ENCODE results near the gene ST8SIA6.
"Not testable (repeated sequence)": the region's sequence is repeated elsewhere in the genome, so short reads cannot be mapped to it uniquely, and the experiment has no call there.

The ST8SIA6 gene

DNA sequence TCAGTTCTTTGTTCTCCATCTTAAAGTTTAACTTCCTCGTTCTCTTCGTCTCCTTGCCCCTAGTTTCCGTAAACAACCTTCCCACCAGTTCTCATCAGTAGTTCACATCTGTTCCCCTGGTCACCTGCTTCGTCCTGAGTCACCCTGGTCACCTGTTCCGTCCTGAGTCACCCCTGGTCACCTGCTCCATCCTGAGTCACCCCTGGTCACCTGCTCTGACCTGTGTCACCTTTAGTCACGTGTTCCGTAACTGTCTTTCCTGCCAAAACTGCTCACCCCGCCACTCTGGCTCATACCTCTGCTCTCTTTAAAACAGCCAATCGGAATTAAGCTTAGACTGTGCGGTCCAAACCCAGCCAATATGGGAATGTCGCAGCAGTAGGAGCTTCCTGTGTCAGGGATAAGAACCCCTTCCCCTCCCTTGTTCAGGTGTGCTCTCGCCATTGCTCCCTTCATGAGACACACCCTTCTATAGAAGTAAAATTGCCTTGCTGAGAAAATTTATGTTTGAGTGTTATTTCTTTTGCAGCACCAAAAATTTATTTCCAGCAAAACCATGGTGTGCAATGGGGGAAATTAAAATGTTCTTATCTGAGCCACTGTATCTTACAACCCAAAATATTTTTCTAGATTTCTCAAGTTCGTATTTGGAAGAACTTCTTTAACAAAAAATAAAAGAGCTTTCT, 114.1 kb downstream of the ST8SIA6 start:
- no peak for DNase-seq

GRCh38 chr10:17335065-17335464, 119.3 kb downstream of the ST8SIA6 start:
- DNase-seq = no peak

DNA sequence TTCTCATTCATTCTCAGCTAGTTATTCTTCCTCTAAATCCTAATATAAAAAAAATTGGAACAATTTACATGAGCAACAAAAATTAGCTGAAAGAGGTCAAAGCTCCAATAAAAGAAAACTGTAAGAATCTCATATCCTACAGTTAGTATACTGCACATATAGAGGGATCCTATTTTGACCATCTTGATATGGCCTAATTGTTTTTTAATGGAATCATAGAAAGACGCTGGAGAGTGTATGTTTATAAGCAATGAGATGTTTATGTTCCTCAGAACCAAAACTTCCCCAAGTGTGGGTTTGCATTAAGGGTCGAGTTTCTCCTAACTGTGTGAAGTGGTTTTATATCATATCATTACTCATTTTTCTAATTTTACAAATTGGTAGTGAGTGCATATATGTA, 123.9 kb downstream of the ST8SIA6 start:
- no peak for DNase-seq

DNA sequence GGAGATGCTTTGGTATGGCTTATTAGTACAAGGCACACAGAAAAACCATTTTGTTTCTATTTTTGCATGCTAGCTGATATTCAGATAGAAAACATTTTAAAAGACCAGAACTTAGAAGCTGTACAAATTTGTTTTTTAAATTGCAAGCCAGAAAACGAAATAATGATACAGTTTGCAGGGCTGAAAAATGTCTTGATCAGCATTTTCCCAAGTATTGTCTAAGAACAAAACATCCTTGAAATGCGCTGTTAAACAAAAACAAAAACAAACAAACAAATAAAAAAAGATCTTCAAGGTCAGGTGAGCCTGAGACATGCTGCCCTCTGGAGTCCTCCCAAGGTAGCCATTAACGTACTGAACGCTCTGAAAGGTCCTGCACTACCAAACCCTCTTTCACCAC, 128.0 kb downstream of the ST8SIA6 start:
- DNase-seq = no peak

DNA sequence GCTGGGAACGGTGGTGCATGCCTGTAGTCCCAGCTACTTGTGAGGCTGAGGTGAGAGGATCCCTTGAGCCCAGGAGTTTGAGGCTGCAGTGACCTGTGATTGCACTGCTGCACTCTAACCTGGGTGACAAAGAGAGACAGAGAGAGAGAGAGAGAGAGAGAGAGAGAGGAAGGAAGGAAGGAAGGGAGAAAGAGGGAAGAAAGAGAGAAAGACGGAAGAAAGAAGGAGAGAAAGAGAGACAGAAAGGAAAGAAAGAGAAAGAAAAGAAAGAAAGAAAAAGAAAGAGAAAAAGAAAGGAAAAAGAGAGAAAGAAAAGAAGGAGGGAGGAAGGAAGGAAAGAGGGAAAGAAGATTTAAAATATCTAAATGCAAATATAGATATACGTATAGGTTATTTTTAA, 132.4 kb downstream of the ST8SIA6 start:
- DNase-seq = not testable (repeated sequence)

- DNase-seq = no peak
Measured at GRCh38 chr10:17316488-17317170, 137.8 kb downstream of the ST8SIA6 start.

DNA sequence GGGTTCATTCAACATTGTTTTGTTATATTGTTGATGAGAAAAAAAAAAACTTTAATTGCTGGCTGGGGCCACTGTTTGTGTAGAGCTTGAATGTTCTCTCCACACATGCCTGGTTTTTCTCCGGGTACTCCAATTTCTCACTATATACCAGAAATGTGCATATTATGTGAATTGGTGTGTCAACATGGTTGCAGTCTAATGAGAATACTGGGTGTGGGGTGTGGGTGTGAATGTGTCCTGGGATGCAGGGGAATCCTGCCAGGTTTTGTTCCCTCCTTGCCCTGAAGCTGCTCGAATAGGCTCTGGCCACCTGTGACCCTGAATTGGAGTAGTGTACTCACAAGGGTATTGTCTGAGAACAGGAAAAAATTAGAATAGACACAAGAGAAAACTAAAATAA, 145.0 kb downstream of the ST8SIA6 start:
- DNase-seq = no peak

DNA sequence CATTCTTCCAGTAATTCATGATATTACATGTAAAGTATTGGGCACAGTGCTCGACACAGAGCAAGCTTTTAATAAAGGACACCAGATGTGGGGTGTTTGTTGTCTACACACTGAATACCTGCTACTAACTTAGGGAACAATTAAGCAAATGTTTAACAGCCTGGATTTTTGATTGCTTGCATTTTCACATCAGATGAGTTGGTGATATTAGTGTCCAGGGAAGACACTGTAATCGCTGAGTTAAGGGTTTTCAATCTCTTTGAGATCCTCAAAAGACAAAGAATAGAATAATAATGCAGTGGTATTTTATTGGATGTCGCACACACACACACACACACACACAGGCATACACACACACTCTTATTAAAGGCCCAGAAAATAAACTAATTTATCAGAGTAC, 147.3 kb downstream of the ST8SIA6 start:
- no peak for DNase-seq

DNA sequence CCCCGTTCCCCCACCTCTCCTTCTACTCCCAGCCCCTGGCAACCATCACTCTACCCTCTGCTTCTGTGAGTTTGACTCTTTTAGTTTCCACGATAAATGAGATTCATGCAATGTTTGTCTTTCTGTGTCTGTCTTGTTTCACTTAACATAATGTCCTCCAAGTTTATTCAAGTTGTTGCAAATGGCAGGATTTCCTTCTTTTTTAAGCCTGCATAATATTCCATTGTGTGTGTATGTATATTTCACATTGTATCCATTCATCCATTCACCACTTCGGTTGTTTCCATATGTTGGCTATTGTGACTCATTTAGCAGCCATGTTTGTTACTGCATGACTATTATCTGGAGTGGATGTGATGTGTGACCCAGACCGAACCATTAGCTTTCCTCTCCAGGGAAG, 162.0 kb downstream of the ST8SIA6 start:
- no peak for DNase-seq

DNA sequence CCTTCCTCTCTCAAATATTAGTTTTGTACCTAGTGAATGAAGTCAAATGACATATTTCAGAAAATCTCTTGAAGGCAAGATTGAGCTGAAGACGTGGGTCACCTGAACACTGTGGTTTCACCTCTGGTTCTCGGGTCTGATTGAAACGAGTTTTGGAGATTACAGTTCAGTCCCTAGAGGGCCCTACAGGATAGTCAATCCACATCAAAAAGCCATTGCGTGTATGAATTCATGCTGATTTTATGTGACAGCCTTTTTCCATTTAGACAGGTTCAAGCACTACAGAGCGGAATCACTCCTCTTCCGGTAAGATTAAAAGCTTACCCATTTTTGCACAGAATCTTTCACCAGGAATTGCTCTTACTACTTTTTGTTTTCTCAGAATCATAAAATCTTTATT, 164.2 kb downstream of the ST8SIA6 start:
- DNase-seq = no peak

DNA sequence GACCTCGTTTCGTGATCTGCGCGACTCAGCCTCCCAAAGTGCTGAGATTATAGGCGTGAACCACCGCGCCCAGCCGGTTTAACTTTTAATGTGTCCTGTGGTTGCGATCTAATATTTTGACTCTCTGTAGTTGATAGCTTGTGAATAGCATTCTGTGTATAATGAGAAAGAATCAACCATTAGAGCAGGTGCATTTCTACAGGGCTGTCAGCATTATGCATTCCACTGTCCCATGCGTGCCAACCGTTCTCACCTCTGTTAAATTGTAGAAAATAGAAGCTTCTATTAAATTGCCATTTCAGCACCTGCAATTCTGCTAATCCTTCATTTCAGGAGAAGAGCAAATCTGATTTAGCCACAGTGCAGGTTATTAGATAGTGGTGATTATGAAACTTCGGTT, 164.6 kb downstream of the ST8SIA6 start:
- DNase-seq = no peak

- no peak for DNase-seq
Measured at GRCh38 chr10:17286562-17287550, 167.5 kb downstream of the ST8SIA6 start.

DNA sequence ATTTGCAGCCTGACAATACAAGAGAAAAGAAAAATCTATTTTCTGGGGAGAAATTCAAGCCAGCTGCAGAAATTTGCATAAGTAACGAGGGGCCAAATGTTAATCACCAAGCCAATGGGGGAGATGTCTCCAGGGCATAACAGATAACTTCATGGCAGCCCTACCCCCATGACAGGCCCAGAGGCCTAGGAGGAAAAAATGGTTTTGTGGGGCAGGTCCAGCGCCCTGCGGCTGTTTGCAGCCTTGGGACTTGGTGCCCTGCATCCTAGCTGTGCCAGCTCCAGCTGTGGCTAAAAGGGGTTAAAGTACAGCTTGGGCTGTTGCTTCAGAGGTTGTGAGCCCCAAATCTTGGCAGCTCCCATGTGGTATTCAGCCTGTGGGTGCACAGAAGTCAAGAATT, 172.1 kb downstream of the ST8SIA6 start:
- DNase-seq = no peak

DNA sequence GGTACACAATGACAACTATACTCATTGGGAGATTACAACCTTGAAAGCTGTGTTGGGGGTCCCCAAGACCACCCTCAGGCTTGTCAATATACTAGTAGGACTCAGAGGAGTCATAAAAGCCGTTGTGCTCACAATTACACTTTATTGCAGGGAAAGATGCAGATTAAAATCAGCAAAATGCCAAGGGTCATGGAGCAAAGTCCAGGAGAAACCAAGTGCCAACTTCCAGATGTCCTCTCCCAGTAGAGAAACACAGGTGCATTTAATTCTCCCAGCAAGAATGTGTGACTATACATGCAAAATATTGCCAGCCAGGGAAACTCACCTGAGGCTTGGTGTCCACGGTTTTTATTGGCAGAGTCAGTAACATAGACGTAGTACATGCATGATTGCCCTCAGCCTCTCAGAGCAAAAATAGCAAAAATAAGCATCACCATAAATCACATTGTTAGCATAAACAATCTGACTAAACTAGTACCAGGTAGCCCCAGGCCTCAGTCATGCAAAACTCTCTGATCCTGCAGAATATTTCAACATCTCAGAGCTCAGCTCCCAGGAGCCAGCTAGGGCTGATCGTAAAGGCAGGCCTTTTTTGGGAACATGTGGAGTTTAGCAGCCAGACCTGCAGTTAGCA, 175.7 kb downstream of the ST8SIA6 start:
- no peak for DNase-seq

DNA sequence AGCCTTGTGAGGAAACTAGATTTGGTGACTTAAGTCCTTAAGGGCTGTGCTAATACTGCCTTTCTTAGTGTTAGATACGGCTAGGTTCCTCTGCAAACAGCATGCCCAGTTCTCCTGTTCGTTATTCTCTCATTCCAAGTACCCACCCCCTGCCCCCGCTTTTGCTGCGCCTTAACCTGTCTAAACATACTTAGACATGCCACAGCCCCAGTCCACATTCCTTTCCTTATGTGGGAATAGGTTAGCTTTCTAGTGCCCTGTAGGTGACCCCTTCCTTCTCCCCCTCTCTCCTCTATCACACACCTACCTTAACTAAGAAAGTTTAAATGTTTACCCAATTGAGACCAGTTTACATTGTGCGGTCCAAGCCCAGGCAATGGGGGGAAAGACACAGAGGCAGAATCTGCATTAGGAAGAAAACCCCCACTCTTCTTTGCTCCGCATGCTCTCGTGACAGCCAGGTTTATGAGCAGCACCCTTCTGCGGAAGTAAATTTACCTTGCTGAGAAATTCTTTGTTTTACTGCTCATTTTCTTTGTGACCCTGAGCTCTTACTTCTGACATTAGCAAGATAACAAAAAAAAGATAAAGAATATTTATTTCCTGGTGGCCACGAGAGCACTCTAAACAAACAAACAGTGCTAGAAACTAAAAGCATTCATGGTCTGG, 177.5 kb downstream of the ST8SIA6 start:
- no peak for DNase-seq

- no peak for DNase-seq
Measured at GRCh38 chr10:17273403-17273802, 181.0 kb downstream of the ST8SIA6 start.

GRCh38 chr10:17272648-17273047, 181.7 kb downstream of the ST8SIA6 start:
- DNase-seq = no peak

Data from NCI-H446 treated with DMSO at 0.1 percent for 48 hours (cell line).